ENCODE results near the gene PLCB1.

The PLCB1 gene

GRCh38 chr20:8631271-8631670, 499.2 kb downstream of the PLCB1 start:
- no peak for TF ChIP-seq POLR2AphosphoS5 (IDR thresholded peaks at IDR 0.05; ENCODE audit: low read depth, low read length)
- no peak for TF ChIP-seq REST (IDR thresholded peaks at IDR 0.05; ENCODE audit: insufficient read depth in 1 of 2, low read depth in 2 of 2, low read length in 2 of 2)
- TF ChIP-seq FOXP2 (optimal IDR thresholded peaks at IDR 0.05; ENCODE audit: borderline replicate concordance, extremely low read depth, extremely low read length, insufficient read depth) = no peak
- no peak for TF ChIP-seq TAF1 (IDR thresholded peaks at IDR 0.05; ENCODE audit: borderline replicate concordance, insufficient read depth, low read length)

GRCh38 chr20:8633366-8633765, 501.3 kb downstream of the PLCB1 start:
- TF ChIP-seq SIN3A (IDR thresholded peaks at IDR 0.05; ENCODE audit: borderline replicate concordance, insufficient read depth, low read length) = no peak
- TF ChIP-seq FOXP2 (optimal IDR thresholded peaks at IDR 0.05; ENCODE audit: borderline replicate concordance, extremely low read depth, extremely low read length, insufficient read depth) = no peak
- TF ChIP-seq POLR2AphosphoS5 (IDR thresholded peaks at IDR 0.05; ENCODE audit: low read depth, low read length) = no peak
- TF ChIP-seq REST (IDR thresholded peaks at IDR 0.05; ENCODE audit: insufficient read depth in 1 of 2, low read depth in 2 of 2, low read length in 2 of 2) = no peak
- no peak for TF ChIP-seq TAF1 (IDR thresholded peaks at IDR 0.05; ENCODE audit: borderline replicate concordance, insufficient read depth, low read length)

- TF ChIP-seq REST (IDR thresholded peaks at IDR 0.05; ENCODE audit: insufficient read depth in 1 of 2, low read depth in 2 of 2, low read length in 2 of 2) = no peak
- TF ChIP-seq SIN3A (IDR thresholded peaks at IDR 0.05; ENCODE audit: borderline replicate concordance, insufficient read depth, low read length) = no peak
- no peak for TF ChIP-seq FOXP2 (optimal IDR thresholded peaks at IDR 0.05; ENCODE audit: borderline replicate concordance, extremely low read depth, extremely low read length, insufficient read depth)
- TF ChIP-seq POLR2AphosphoS5 (IDR thresholded peaks at IDR 0.05; ENCODE audit: low read depth, low read length) = no peak
- no peak for TF ChIP-seq TAF1 (IDR thresholded peaks at IDR 0.05; ENCODE audit: borderline replicate concordance, insufficient read depth, low read length)
These were observed 503.0 kb downstream of the PLCB1 start for GRCh38 chr20:8635048-8635572.

GRCh38 chr20:8635837-8636236, 503.8 kb downstream of the PLCB1 start:
- TF ChIP-seq POLR2AphosphoS5 (IDR thresholded peaks at IDR 0.05; ENCODE audit: low read depth, low read length) = no peak
- no peak for TF ChIP-seq REST (IDR thresholded peaks at IDR 0.05; ENCODE audit: insufficient read depth in 1 of 2, low read depth in 2 of 2, low read length in 2 of 2)
- no peak for TF ChIP-seq SIN3A (IDR thresholded peaks at IDR 0.05; ENCODE audit: borderline replicate concordance, insufficient read depth, low read length)
- no peak for TF ChIP-seq FOXP2 (optimal IDR thresholded peaks at IDR 0.05; ENCODE audit: borderline replicate concordance, extremely low read depth, extremely low read length, insufficient read depth)
- TF ChIP-seq TAF1 (IDR thresholded peaks at IDR 0.05; ENCODE audit: borderline replicate concordance, insufficient read depth, low read length) = no peak
